Calu3 (cell line): ENCODE results near the gene NUDT1. TPM values are rescaled to one million over a fixed set of nuclear protein-coding genes. Genes with fewer than 3 reads are reported as not detected.

Experiments
- BruUV-seq: library from RNA; stranded (reverse); fragments of 400-500 nt; replicated peaks from 2 replicates; lab custom pipeline; 2021; lab: Mats Ljungman, UMichigan
- CTCF ChIA-PET: fragments of 300-600 bp; sonication (Branson Sonifier 250); formaldehyde crosslinking; loops from one replicate; lab custom pipeline; 2022; ENCODE audit warnings: antibody characterized with exemption; lab: Charles Lee
- DNase-seq: peaks from one replicate; pipeline ENCODE4 v3.0.0; 2022
- H3K27ac Mint-ChIP-seq: one replicate; pipeline ENCODE4 v1.8.0; 2022; ENCODE audit warnings: mixed read lengths; ENCODE audit not compliant: unreplicated experiment
- H3K27me3 Mint-ChIP-seq: one replicate; pipeline ENCODE4 v1.8.0; 2022; ENCODE audit warnings: mixed read lengths; ENCODE audit not compliant: unreplicated experiment
- H3K36me3 Mint-ChIP-seq: one replicate; pipeline ENCODE4 v1.8.0; 2022; ENCODE audit warnings: mild to moderate bottlenecking, moderate library complexity, mixed read lengths; ENCODE audit not compliant: insufficient read depth, unreplicated experiment
- H3K4me1 Mint-ChIP-seq: one replicate; pipeline ENCODE4 v1.8.0; 2022; ENCODE audit warnings: mild to moderate bottlenecking, low read depth, mixed read lengths; ENCODE audit not compliant: unreplicated experiment
- H3K4me3 Mint-ChIP-seq: one replicate; pipeline ENCODE4 v1.8.0; 2022; ENCODE audit warnings: mild to moderate bottlenecking, low read depth, moderate library complexity, mixed read lengths; ENCODE audit not compliant: unreplicated experiment
- H3K9me3 Mint-ChIP-seq: one replicate; pipeline ENCODE4 v1.8.0; 2022; ENCODE audit warnings: low read depth, mixed read lengths; ENCODE audit not compliant: unreplicated experiment
- intact Hi-C: fragments of 100-400 bp; cut with micrococcal nuclease; formaldehyde crosslinking; loops from one replicate; pipeline ENCODE4 v1.10.0; 2022; ENCODE audit not compliant: unreplicated experiment
- total RNA-seq: library from RNA; stranded (reverse); gene quantifications from 2 replicates; pipeline ENCODE4 v1.2.3, GENCODE V29; 2022
- TF ChIP-seq, protein P1 (sequence below): fragments of 200-600 bp; IDR thresholded peaks from one replicate; pipeline ENCODE4 v1.8.0; 2022; ENCODE audit warnings: antibody characterized with exemption; ENCODE audit not compliant: unreplicated experiment

NUDT1 gene
- total RNA-seq, 1 experiment from 2014 or later = 65.6 TPM

DNA sequence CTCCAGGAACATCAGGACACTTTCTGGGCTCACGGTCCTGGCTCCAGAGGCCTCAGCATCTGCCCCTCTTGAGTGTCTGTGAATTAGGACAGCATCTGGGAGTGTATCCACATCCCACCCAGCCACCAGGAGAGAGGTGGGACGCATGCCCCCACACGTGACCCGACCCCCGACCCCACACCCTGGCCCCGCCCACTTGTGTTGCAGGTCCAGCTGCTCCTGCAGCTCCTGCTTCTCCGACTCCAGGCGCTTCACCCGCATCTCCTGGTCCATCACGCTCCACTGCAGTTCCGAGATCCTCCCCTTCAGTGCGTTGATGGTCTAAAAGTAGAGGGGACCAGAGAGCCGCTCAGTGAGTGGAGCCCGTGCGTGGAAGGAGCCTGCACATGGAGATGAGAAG, 22.9 kb upstream of the NUDT1 start:
- TF ChIP-seq, protein P1, sequence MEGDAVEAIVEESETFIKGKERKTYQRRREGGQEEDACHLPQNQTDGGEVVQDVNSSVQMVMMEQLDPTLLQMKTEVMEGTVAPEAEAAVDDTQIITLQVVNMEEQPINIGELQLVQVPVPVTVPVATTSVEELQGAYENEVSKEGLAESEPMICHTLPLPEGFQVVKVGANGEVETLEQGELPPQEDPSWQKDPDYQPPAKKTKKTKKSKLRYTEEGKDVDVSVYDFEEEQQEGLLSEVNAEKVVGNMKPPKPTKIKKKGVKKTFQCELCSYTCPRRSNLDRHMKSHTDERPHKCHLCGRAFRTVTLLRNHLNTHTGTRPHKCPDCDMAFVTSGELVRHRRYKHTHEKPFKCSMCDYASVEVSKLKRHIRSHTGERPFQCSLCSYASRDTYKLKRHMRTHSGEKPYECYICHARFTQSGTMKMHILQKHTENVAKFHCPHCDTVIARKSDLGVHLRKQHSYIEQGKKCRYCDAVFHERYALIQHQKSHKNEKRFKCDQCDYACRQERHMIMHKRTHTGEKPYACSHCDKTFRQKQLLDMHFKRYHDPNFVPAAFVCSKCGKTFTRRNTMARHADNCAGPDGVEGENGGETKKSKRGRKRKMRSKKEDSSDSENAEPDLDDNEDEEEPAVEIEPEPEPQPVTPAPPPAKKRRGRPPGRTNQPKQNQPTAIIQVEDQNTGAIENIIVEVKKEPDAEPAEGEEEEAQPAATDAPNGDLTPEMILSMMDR = no peak
- no peaks in the 10 kb centered on the region for H3K4me1 Mint-ChIP-seq
- intact Hi-C loops = no loop called here
- no peak overlapping the region for H3K27ac Mint-ChIP-seq
- no peaks in the 10 kb centered on the region for H3K27me3 Mint-ChIP-seq
- no TSS peak for BruUV-seq
- peaks cover 65% of the 10 kb centered on the region for H3K36me3 Mint-ChIP-seq
- no peak overlapping the region for H3K4me3 Mint-ChIP-seq
- CTCF ChIA-PET = no interaction called here
- DNase-seq = no peak
- H3K9me3 Mint-ChIP-seq = no peaks in the 10 kb centered on the region

DNA sequence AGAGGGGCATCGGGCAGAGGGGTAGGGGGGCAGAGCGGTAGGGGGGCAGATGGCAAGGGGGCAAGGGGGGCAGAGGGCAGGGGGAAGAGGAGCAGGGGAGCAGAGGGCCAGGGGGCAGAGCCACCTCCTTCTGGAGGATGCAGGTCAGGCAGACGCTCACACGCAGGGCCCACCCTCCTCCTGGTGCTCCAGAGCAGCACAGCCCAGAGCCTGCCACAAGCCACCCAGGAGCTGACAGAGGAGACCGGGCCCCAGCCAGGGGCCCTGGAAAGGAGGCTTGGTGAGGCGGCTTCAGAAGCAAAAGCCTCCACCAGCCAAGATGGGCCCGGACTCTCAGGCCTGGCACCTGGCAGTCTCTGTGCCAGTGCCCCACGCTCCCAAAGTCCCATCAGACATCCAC, 22.4 kb upstream of the NUDT1 start:
- H3K4me3 Mint-ChIP-seq = no peak overlapping the region
- BruUV-seq = no TSS peak
- DNase-seq = no peak
- CTCF ChIA-PET = no interaction called here
- TF ChIP-seq, protein P1 = no peak
- intact Hi-C loops = no loop called here
- no peaks in the 10 kb centered on the region for H3K4me1 Mint-ChIP-seq
- no peaks in the 10 kb centered on the region for H3K27me3 Mint-ChIP-seq
- H3K27ac Mint-ChIP-seq = no peak overlapping the region
- H3K36me3 Mint-ChIP-seq = peaks cover 65% of the 10 kb centered on the region
- no peaks in the 10 kb centered on the region for H3K9me3 Mint-ChIP-seq

DNA sequence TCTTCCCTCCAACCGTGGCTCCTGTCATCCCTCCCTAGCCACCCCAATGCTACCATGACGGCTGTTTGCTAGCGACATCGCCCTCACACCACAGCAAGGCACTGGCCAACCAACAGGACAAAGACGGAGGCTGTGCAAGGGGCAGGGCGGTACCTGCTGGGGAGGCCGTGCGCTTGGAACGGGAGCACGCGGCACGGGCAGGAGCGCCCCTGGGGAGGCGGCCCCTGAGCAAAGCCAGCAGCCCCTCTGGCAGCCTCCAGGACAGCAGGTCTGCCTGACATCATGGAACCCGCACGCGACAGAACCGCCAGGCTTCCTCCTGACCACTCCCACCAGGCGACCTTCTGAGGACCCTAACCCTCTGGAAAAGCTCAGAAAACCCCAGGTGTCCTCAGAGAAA, 22.0 kb upstream of the NUDT1 start:
- intact Hi-C loops = no loop called here
- Mint-ChIP-seq H3K9me3 (no peaks in the 10 kb centered on the region), H3K4me3 (no peak overlapping the region), H3K4me1 (peaks cover 3% of the 10 kb centered on the region), H3K27ac (no peak overlapping the region), H3K36me3 (peaks cover 61% of the 10 kb centered on the region), H3K27me3 (no peaks in the 10 kb centered on the region)
- TF ChIP-seq, protein P1 = no peak
- CTCF ChIA-PET = no interaction called here
- DNase-seq = no peak
- BruUV-seq = no TSS peak

DNA sequence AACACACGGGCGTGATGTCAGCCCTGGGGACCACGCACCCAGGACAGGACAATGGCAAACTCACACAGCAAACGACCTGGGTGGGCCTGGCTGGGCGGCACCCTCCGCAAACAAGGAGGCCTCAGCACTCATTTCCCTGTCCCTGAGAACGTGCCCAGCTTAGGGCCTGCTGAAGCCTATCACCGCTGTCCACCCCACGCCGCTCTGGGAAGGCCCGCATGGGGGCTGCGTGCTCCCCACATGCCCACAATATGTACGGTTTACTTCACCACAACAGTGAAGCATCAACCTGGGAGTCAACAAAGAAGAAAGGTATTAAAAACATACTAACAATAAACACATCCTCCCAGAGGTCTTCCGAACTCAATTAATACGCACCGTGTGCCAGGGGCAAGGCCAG, 21.5 kb upstream of the NUDT1 start:
- no TSS peak for BruUV-seq
- no peak for DNase-seq
- intact Hi-C loops = no loop called here
- Mint-ChIP-seq H3K36me3 (peaks cover 61% of the 10 kb centered on the region), H3K27ac (no peak overlapping the region), H3K27me3 (no peaks in the 10 kb centered on the region), H3K4me1 (peaks cover 8% of the 10 kb centered on the region), H3K9me3 (no peaks in the 10 kb centered on the region), H3K4me3 (no peak overlapping the region)
- TF ChIP-seq, protein P1 = no peak
- CTCF ChIA-PET = no interaction called here
